ENCODE measurements around the gene USP6NL.
"Not testable (repeated sequence)": the region's sequence is repeated elsewhere in the genome, so short reads cannot be mapped to it uniquely, and the experiment has no call there.

USP6NL gene

GRCh38 chr10:11448190-11448544 is 163.3 kb downstream of the USP6NL start:
- TF ChIP-seq POLR2A (IDR thresholded peaks at IDR 0.05; ENCODE audit: low read length) (no peak), GATA1 (IDR thresholded peaks at IDR 0.05; ENCODE audit: low read depth, low read length) (no peak)
- DNase-seq, result no peak

GRCh38 chr10:11447586-11447985 is 163.9 kb downstream of the USP6NL start:
- DNase-seq, result no peak
- TF ChIP-seq POLR2A (IDR thresholded peaks at IDR 0.05; ENCODE audit: low read length) (no peak), GATA1 (IDR thresholded peaks at IDR 0.05; ENCODE audit: low read depth, low read length) (no peak)

DNA sequence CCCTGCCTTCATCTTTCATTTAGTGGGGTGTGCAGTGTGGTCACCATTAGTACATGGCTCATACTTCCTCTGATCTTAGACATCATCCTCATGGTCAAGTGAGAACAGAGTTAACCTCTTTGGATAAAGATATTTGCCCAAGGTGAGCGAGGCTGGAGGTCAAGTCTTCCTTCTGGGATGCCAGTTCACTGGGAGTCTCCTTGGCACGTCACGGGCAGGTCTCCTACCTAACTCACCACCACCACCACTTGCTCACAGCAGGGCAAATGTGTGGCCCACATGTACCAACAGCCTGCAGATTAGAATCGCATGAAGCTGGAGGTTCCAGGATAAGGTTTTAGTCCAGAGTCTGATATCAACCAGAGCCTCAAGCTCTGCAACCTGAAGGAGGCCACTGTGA is 164.6 kb downstream of the USP6NL start:
- no peak for DNase-seq
- TF ChIP-seq POLR2A (IDR thresholded peaks at IDR 0.05; ENCODE audit: low read length) (no peak), GATA1 (IDR thresholded peaks at IDR 0.05; ENCODE audit: low read depth, low read length) (no peak)

- no peak for DNase-seq
- TF ChIP-seq POLR2A (IDR thresholded peaks at IDR 0.05; ENCODE audit: low read length) (no peak), GATA1 (IDR thresholded peaks at IDR 0.05; ENCODE audit: low read depth, low read length) (no peak)
Measured at GRCh38 chr10:11446133-11446532, 165.3 kb downstream of the USP6NL start.

DNA sequence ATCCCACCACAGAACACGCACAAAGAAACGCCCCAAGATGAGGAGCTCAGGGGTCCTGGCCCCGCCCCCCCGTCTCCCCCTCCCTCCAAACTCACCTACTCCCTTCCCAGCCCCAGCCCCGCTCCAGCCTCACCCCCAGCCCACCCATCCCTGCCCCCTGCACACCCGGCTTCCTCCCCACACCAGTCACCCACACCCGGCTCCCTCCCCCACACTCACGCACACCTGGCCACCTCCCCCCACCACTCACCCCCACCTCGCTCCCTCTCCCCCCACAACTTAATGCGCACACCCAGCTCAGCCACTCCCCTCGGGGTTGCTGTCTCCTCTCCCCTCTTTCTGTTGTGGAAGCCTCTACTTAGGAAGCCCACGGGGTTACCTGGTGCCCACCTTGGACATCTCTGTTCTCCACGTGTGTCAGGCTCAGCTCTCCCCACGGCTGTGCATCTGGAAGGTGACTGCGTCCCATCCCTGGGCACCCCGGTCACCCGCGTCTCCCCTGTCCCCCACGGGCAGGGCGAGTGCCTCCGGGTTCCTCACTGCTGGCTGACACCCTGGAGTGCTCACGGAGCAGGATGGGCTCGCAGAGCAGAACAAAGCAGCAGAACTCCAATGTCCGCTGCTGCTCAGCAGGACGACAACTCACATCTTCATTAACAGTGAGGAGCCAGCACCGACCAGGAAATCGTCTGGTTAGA is 166.8 kb downstream of the USP6NL start:
- TF ChIP-seq POLR2A (IDR thresholded peaks at IDR 0.05; ENCODE audit: low read length), result no peak
- TF ChIP-seq GATA1 (IDR thresholded peaks at IDR 0.05; ENCODE audit: low read depth, low read length), result no peak
- no peak for DNase-seq

- TF ChIP-seq POLR2A (IDR thresholded peaks at IDR 0.05; ENCODE audit: low read length), result no peak
- no peak for TF ChIP-seq GATA1 (IDR thresholded peaks at IDR 0.05; ENCODE audit: low read depth, low read length)
- no peak for DNase-seq
Measured at GRCh38 chr10:11444155-11444530, 167.3 kb downstream of the USP6NL start.

GRCh38 chr10:11443468-11444154 is 167.8 kb downstream of the USP6NL start:
- DNase-seq, result no peak
- TF ChIP-seq POLR2A (IDR thresholded peaks at IDR 0.05; ENCODE audit: low read length), result no peak
- no peak for TF ChIP-seq GATA1 (IDR thresholded peaks at IDR 0.05; ENCODE audit: low read depth, low read length)

DNA sequence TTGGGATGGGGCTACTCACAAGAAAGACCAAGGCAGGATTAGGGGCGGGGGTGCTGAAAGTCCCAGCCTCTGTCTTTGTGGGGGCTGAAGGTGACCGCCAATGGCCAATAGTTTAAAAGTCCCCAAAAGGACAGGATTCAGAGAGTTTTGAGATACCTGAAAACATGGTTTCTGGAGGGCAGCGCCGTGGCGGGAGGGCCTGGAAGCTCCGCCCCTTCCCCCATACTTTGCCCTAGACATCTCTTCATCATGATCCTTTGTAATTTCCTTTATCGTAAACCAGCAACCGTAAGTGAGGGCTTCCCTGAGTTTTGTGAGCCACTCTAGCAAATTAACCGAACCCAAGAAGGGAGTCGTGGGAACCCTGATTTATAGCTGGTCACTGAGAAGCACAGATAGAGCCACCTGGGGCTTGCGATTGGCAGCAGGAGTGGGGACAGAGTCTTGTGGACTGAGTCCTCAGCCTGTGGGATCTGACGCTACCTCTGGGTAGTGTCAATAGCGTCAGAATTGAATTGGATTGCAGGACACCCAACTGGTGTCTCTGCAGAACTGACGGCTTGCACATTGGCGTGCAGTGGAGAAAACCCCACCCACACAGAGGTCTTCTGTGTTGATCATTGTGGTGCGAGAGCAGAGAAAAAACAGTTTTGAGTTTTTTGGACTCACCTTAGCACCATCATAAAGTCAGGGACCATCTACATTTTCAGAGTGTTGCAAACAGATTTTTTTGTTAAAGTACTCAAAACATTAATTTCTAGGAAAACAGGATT is 169.3 kb downstream of the USP6NL start:
- TF ChIP-seq GATA1 (IDR thresholded peaks at IDR 0.05; ENCODE audit: low read depth, low read length) (no peak), POLR2A (IDR thresholded peaks at IDR 0.05; ENCODE audit: low read length) (no peak)

GRCh38 chr10:11441151-11441535 is 170.3 kb downstream of the USP6NL start:
- DNase-seq, result no peak

More for the DNA sequence above, 169.3 kb downstream of the USP6NL start:
- DNase-seq, result no peak

GRCh38 chr10:11440250-11441150 is 170.9 kb downstream of the USP6NL start:
- TF ChIP-seq GATA1 (IDR thresholded peaks at IDR 0.05; ENCODE audit: low read depth, low read length) (no peak), POLR2A (IDR thresholded peaks at IDR 0.05; ENCODE audit: low read length) (no peak)
- DNase-seq, result no peak

More at GRCh38 chr10:11441151-11441535, 170.3 kb downstream of the USP6NL start:
- TF ChIP-seq GATA1 (IDR thresholded peaks at IDR 0.05; ENCODE audit: low read depth, low read length) (no peak), POLR2A (IDR thresholded peaks at IDR 0.05; ENCODE audit: low read length) (no peak)

GRCh38 chr10:11439523-11440053 is 171.9 kb downstream of the USP6NL start:
- no peak for DNase-seq
- TF ChIP-seq GATA1 (IDR thresholded peaks at IDR 0.05; ENCODE audit: low read depth, low read length), result no peak
- TF ChIP-seq POLR2A (IDR thresholded peaks at IDR 0.05; ENCODE audit: low read length), result no peak

- no peak for DNase-seq
- TF ChIP-seq POLR2A (IDR thresholded peaks at IDR 0.05; ENCODE audit: low read length) (no peak), GATA1 (IDR thresholded peaks at IDR 0.05; ENCODE audit: low read depth, low read length) (no peak)
Measured at GRCh38 chr10:11437391-11438142, 173.9 kb downstream of the USP6NL start.

DNA sequence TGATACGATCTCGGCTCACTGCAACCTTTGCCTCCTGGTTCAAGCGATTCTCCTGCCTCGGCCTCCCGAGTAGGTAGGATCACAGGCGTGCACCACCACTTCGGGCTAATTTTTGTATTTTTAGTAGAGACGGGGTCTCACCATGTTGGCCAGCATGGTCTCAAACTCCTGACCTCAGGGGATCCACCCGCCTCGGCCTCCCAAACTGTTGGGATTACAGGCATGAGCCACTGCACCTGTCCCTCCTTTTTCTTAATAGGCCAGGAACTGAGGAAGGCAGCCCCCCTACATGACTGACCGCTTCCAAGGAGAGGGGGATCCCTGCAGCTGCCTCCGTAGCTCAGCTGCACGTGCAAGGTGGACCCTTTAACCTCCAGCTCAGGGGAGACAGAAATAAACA is 175.0 kb downstream of the USP6NL start:
- not testable (repeated sequence) for DNase-seq

Data from erythroblast (primary cell).